Liver (tissue), 9 donors: ENCODE results near the gene GLT6D1. TPM values are rescaled to one million over a fixed set of nuclear protein-coding genes. Genes with fewer than 3 reads are reported as not detected.

Source experiments
- DNase-seq: peaks from one replicate; pipeline ENCODE4 v3.0.0-alpha.2; 2017; ENCODE audit warnings: low spot score
- H3K27ac ChIP-seq, 2 donors: one replicate each; pipeline ENCODE4 v1.7.0; 2013; ENCODE audit warnings: inconsistent platforms in 2 of 2, low read length in 2 of 2, control low read depth in 1 of 2, low read depth in 1 of 2, mild to moderate bottlenecking in 1 of 2
- H3K27me3 ChIP-seq, 4 donors: one replicate each; pipeline versions ENCODE4 v1.6.1 to v1.7.0; 2013; ENCODE audit warnings: low read length in 3 of 4, inconsistent platforms in 1 of 4, mild to moderate bottlenecking in 1 of 4, moderate library complexity in 1 of 4; ENCODE audit not compliant: control insufficient read depth in 4 of 4, insufficient read depth in 4 of 4
- H3K36me3 ChIP-seq, 4 donors: one replicate each; pipeline versions ENCODE4 v1.6.1 to v1.7.0; 2013; ENCODE audit warnings: low read length in 3 of 4, mild to moderate bottlenecking in 3 of 4, low read depth in 1 of 4, moderate library complexity in 1 of 4; ENCODE audit not compliant: control insufficient read depth in 4 of 4, insufficient read depth in 3 of 4
- H3K4me1 ChIP-seq, 4 donors: one replicate each; pipeline versions ENCODE4 v1.6.1 to v1.7.0; 2013; ENCODE audit warnings: low read length in 3 of 4, mild to moderate bottlenecking in 3 of 4, moderate library complexity in 1 of 4; ENCODE audit not compliant: control insufficient read depth in 4 of 4, insufficient read depth in 4 of 4
- H3K4me3 ChIP-seq, 3 donors: one replicate each; pipeline versions ENCODE4 v1.6.1 to v1.7.0; 2013; ENCODE audit warnings: low read length in 3 of 3, control low read depth in 1 of 3, low read depth in 1 of 3, mild to moderate bottlenecking in 1 of 3
- H3K9ac ChIP-seq, 2 donors: one replicate each; pipeline ENCODE4 v1.7.0; 2013; ENCODE audit warnings: low read length in 2 of 2, mild to moderate bottlenecking in 2 of 2, moderate library complexity in 2 of 2, control low read depth in 1 of 2, low read depth in 1 of 2
- H3K9me3 ChIP-seq, 4 donors: one replicate each; pipeline versions ENCODE4 v1.6.1 to v1.7.0; 2013; ENCODE audit warnings: low read length in 3 of 4; ENCODE audit not compliant: control insufficient read depth in 4 of 4
- FOXA1 ChIP-seq: IDR thresholded peaks from 2 replicates; pipeline ENCODE4 v1.6.1; 2016; ENCODE audit warnings: antibody characterized with exemption
- GABPA ChIP-seq, 2 donors: IDR thresholded peaks in 1 of 2; conservative IDR thresholded peaks in 1 of 2; 2 replicates each; pipeline ENCODE4 v1.6.1; 2016; ENCODE audit warnings: antibody characterized with exemption in 2 of 2, mild to moderate bottlenecking in 1 of 2, moderate library complexity in 1 of 2
- HNF4A ChIP-seq, 2 donors: conservative IDR thresholded peaks; 2 replicates each; pipeline ENCODE4 v1.6.1; 2016; ENCODE audit warnings: antibody characterized with exemption in 2 of 2, mild to moderate bottlenecking in 2 of 2
- HNF4G ChIP-seq: IDR thresholded peaks from 2 replicates; pipeline ENCODE4 v1.6.1; 2016; ENCODE audit warnings: antibody characterized with exemption
- JUND ChIP-seq, 2 donors: IDR thresholded peaks; 2 replicates each; pipeline ENCODE4 v1.6.1; 2016; ENCODE audit warnings: antibody characterized with exemption in 2 of 2
- NR2F2 ChIP-seq: IDR thresholded peaks from 2 replicates; pipeline ENCODE4 v1.6.1; 2016; ENCODE audit warnings: antibody characterized with exemption
- RXRA ChIP-seq, 2 donors: IDR thresholded peaks; 2 replicates each; pipeline ENCODE4 v1.6.1; 2017 to 2018; ENCODE audit warnings: antibody characterized with exemption in 2 of 2, mild to moderate bottlenecking in 1 of 2
- SP1 ChIP-seq: IDR thresholded peaks from 2 replicates; pipeline ENCODE4 v1.6.1; 2018; ENCODE audit warnings: antibody characterized with exemption, mild to moderate bottlenecking
- TAF1 ChIP-seq: conservative IDR thresholded peaks from 2 replicates; pipeline ENCODE4 v1.6.1; 2016; ENCODE audit warnings: antibody characterized with exemption, mild to moderate bottlenecking
- WGBS: extraction: QIAGEN DNeasy Blood & Tissue Kit; methylation state at CpG from one replicate; pipeline ENCODE4 v1.1.7; 2013; 5-methylcytosine and 5-hydroxymethylcytosine counted together
- polyA plus RNA-seq, 2 donors: library from polyadenylated mRNA; stranded (reverse) in 1 of 2; unstranded in 1 of 2; fragments of 200-250 nt in 1 of 2; fragments of >200 nt in 1 of 2; fragmentation: Nextera tagmentation in 1 of 2; extraction: Ambion mirVana in 1 of 2; gene quantifications; one replicate each; pipeline versions ENCODE4 v1.2.1 to v1.2.3, GENCODE V29; 2013 to 2015
- total RNA-seq, 2 donors: library from RNA; depleted of rRNA; stranded (reverse); fragments of >200 nt; gene quantifications; one replicate each; pipeline ENCODE4 v1.2.3, GENCODE V29; 2014
- TF ChIP-seq, protein P1 (sequence below): IDR thresholded peaks from 2 replicates; pipeline ENCODE4 v1.6.1; 2016; ENCODE audit warnings: antibody characterized with exemption
- TF ChIP-seq, protein P2 (sequence below): IDR thresholded peaks from 2 replicates; pipeline ENCODE4 v1.6.1; 2016; ENCODE audit warnings: antibody characterized with exemption
- TF ChIP-seq, protein P3 (sequence below): fragments of 150-350 bp; IDR thresholded peaks from 2 replicates; pipeline ENCODE4 v1.5.1; 2017; ENCODE audit warnings: improper control_type of control experiment, low read depth, low read length; ENCODE audit not compliant: missing input control
- TF ChIP-seq, protein P4 (sequence below): IDR thresholded peaks from 2 replicates; pipeline ENCODE4 v1.6.1; 2016; ENCODE audit warnings: antibody characterized with exemption, mild to moderate bottlenecking
- TF ChIP-seq, protein P5 (sequence below): IDR thresholded peaks from 2 replicates; pipeline ENCODE4 v1.6.1; 2016; ENCODE audit warnings: antibody characterized with exemption
- donor health status: healthy.
- donor health status: healthy.
- donor health status: healthy.
- donor health status: healthy.
- donor health status: healthy.

The GLT6D1 gene
- total and polyA plus RNA-seq, 4 donors = not detected

DNA sequence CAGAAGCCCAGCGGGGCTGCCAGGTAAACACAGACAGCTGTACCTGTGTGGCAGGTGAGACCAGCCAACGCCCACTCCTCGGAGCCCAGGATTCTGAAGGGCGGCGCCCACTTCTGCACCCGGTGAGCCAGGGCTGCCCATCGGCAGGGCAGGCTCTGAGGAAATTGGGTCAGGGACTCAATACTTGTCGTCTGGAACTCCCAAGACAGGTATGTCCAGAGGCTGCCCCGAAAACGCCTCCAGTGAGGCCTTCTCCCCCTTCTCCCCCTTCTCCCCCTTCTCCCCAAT lies 19.8 kb downstream of the GLT6D1 start (continued):
- TF ChIP-seq, protein P1, sequence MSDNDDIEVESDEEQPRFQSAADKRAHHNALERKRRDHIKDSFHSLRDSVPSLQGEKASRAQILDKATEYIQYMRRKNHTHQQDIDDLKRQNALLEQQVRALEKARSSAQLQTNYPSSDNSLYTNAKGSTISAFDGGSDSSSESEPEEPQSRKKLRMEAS = no peak
- TF ChIP-seq HNF4G = no peak
- no peak for TF ChIP-seq FOXA1

DNA sequence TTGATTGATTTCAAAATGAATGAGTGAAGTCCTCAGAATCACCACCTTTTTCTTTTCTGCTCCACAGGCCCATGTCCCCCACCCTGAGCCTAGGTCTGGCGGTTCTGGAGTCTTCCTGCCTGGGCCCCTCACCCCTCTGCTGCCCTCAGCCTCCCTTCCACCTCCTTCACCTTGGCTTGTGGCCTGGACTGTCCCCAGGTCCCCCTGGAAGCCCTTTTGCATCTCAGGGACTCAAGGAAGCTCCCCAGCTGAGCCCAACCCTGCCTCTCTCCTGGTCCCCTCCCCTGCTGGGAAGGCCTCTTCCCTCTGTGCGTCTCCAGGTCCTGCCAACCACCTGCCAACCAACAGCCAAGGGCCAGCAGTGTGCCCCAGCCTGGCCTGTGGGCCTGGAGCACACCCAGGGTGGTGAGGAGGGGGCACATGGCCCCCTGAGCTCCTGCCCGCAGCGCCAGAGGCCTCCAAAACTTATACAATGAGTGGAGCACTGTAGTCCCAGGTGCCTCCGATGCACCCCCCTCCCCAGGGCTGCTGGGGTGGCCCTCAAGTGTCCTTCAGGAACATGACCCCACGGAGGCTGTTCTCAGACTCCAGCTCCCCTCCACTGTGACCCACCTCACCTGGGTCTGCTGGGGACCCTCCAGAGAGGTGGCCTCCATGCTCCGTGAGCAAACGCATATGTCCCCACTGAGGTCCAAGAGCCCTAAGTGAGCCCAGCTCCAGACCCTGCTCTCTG lies 20.3 kb downstream of the GLT6D1 start:
- Histone ChIP-seq H3K27me3 (peaks cover 0 to 1% (median 0%) of the 10 kb centered on the region in 4 donors), H3K36me3 (no peaks in the 10 kb centered on the region)

More for the DNA sequence above, 20.3 kb downstream of the GLT6D1 start:
- H3K4me3 ChIP-seq = no peak overlapping the region
- no peaks in the 10 kb centered on the region for H3K4me1 ChIP-seq
- H3K9me3 ChIP-seq = no peaks in the 10 kb centered on the region
- 75% methylated on average over 8 of the region's 8 CpGs for WGBS
- H3K9ac ChIP-seq = no peak overlapping the region
- no peak overlapping the region for H3K27ac ChIP-seq
- TF ChIP-seq, protein P2, sequence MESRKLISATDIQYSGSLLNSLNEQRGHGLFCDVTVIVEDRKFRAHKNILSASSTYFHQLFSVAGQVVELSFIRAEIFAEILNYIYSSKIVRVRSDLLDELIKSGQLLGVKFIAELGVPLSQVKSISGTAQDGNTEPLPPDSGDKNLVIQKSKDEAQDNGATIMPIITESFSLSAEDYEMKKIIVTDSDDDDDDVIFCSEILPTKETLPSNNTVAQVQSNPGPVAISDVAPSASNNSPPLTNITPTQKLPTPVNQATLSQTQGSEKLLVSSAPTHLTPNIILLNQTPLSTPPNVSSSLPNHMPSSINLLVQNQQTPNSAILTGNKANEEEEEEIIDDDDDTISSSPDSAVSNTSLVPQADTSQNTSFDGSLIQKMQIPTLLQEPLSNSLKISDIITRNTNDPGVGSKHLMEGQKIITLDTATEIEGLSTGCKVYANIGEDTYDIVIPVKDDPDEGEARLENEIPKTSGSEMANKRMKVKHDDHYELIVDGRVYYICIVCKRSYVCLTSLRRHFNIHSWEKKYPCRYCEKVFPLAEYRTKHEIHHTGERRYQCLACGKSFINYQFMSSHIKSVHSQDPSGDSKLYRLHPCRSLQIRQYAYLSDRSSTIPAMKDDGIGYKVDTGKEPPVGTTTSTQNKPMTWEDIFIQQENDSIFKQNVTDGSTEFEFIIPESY = no peak
- TF ChIP-seq, protein P3, sequence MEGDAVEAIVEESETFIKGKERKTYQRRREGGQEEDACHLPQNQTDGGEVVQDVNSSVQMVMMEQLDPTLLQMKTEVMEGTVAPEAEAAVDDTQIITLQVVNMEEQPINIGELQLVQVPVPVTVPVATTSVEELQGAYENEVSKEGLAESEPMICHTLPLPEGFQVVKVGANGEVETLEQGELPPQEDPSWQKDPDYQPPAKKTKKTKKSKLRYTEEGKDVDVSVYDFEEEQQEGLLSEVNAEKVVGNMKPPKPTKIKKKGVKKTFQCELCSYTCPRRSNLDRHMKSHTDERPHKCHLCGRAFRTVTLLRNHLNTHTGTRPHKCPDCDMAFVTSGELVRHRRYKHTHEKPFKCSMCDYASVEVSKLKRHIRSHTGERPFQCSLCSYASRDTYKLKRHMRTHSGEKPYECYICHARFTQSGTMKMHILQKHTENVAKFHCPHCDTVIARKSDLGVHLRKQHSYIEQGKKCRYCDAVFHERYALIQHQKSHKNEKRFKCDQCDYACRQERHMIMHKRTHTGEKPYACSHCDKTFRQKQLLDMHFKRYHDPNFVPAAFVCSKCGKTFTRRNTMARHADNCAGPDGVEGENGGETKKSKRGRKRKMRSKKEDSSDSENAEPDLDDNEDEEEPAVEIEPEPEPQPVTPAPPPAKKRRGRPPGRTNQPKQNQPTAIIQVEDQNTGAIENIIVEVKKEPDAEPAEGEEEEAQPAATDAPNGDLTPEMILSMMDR = no peak
- TF ChIP-seq, protein P4, sequence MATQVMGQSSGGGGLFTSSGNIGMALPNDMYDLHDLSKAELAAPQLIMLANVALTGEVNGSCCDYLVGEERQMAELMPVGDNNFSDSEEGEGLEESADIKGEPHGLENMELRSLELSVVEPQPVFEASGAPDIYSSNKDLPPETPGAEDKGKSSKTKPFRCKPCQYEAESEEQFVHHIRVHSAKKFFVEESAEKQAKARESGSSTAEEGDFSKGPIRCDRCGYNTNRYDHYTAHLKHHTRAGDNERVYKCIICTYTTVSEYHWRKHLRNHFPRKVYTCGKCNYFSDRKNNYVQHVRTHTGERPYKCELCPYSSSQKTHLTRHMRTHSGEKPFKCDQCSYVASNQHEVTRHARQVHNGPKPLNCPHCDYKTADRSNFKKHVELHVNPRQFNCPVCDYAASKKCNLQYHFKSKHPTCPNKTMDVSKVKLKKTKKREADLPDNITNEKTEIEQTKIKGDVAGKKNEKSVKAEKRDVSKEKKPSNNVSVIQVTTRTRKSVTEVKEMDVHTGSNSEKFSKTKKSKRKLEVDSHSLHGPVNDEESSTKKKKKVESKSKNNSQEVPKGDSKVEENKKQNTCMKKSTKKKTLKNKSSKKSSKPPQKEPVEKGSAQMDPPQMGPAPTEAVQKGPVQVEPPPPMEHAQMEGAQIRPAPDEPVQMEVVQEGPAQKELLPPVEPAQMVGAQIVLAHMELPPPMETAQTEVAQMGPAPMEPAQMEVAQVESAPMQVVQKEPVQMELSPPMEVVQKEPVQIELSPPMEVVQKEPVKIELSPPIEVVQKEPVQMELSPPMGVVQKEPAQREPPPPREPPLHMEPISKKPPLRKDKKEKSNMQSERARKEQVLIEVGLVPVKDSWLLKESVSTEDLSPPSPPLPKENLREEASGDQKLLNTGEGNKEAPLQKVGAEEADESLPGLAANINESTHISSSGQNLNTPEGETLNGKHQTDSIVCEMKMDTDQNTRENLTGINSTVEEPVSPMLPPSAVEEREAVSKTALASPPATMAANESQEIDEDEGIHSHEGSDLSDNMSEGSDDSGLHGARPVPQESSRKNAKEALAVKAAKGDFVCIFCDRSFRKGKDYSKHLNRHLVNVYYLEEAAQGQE = no peak
- TF ChIP-seq TAF1 (no peak), GABPA (IDR thresholded peaks at IDR 0.05 in 1 of 2, conservative IDR thresholded peaks at IDR 0.05 in 1 of 2) (no peak), SP1 (no peak), RXRA (IDR thresholded peaks at IDR 0.05) (no peak), NR2F2 (no peak), JUND (IDR thresholded peaks at IDR 0.05) (no peak), FOXA1 (no peak), HNF4A (conservative IDR thresholded peaks at IDR 0.05) (no peak), HNF4G (no peak)
- TF ChIP-seq, protein P1 = no peak
- TF ChIP-seq, protein P5, sequence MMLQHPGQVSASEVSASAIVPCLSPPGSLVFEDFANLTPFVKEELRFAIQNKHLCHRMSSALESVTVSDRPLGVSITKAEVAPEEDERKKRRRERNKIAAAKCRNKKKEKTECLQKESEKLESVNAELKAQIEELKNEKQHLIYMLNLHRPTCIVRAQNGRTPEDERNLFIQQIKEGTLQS = no peak
- no peak for DNase-seq
